Inflammatory macrophage treated with lipopolysaccharide for 4 hours (primary cell): ENCODE measurements around the gene ARMC9.
A peak's percentile ranks its signal among the peaks of the same experiment; 100 is the strongest.

Source experiments
- DNase-seq: peaks from one replicate; pipeline ENCODE4 v3.0.0-alpha.2; 2020

Gene ARMC9

GRCh38 chr2:231207734-231208133 is 9.3 kb downstream of the ARMC9 start:
- DNase-seq, result no peak

GRCh38 chr2:231210782-231211181 is 12.4 kb downstream of the ARMC9 start:
- no peak for DNase-seq

GRCh38 chr2:231211486-231211885 is 13.1 kb downstream of the ARMC9 start:
- no peak for DNase-seq

GRCh38 chr2:231212329-231212845 is 14.0 kb downstream of the ARMC9 start:
- no peak for DNase-seq

- DNase-seq, result no peak
Observed at GRCh38 chr2:231213931-231214642, 15.7 kb downstream of the ARMC9 start.

- DNase-seq, result no peak
Observed at GRCh38 chr2:231218366-231218765, 19.9 kb downstream of the ARMC9 start.

- DNase-seq, result no peak
Observed at GRCh38 chr2:231219289-231219688, 20.9 kb downstream of the ARMC9 start.

- no peak for DNase-seq
Observed at GRCh38 chr2:231221761-231222160, 23.3 kb downstream of the ARMC9 start.

GRCh38 chr2:231222318-231223000 is 24.0 kb downstream of the ARMC9 start:
- peak; percentile 90 for DNase-seq

- no peak for DNase-seq
Observed at GRCh38 chr2:231223001-231223375, 24.6 kb downstream of the ARMC9 start.

- DNase-seq, result no peak
Observed at GRCh38 chr2:231223458-231223976, 25.1 kb downstream of the ARMC9 start.

- peak; percentile 86 for DNase-seq
Observed at GRCh38 chr2:231227310-231228162, 29.1 kb downstream of the ARMC9 start.

- DNase-seq, result no peak
Observed at GRCh38 chr2:231228223-231228622, 29.8 kb downstream of the ARMC9 start.

GRCh38 chr2:231228974-231229529 is 30.6 kb downstream of the ARMC9 start:
- no peak for DNase-seq

GRCh38 chr2:231235217-231235616 is 36.8 kb downstream of the ARMC9 start:
- no peak for DNase-seq

- DNase-seq, result no peak
Observed at GRCh38 chr2:231238689-231239088, 40.3 kb downstream of the ARMC9 start.

- DNase-seq, result no peak
Observed at GRCh38 chr2:231239751-231240150, 41.3 kb downstream of the ARMC9 start.

- peak; percentile 67 for DNase-seq
Observed at GRCh38 chr2:231241755-231242507, 43.5 kb downstream of the ARMC9 start.

- DNase-seq, result no peak
Observed at GRCh38 chr2:231243866-231244265, 45.4 kb downstream of the ARMC9 start.

GRCh38 chr2:231244382-231245248 is 46.2 kb downstream of the ARMC9 start:
- DNase-seq, result no peak
